CD14-positive monocyte (primary cell): ENCODE measurements around the gene MAB21L4. TPM values are rescaled to one million over a fixed set of nuclear protein-coding genes. Genes with fewer than 3 reads are reported as not detected.

Experiments
- DNase-seq, 3 donors: peaks; one replicate each; pipeline ENCODE4 v3.0.0-alpha.2; 2011 to 2022
- H2AFZ ChIP-seq: 2 replicates; pipeline ENCODE4 v1.6.0; 2012; ENCODE audit warnings: mild to moderate bottlenecking, low read depth, low read length, inconsistent platforms; ENCODE audit not compliant: insufficient read depth, poor library complexity, severe bottlenecking
- H3K27ac ChIP-seq, 2 donors: 1 replicate in 1 of 2; 2 replicates in 1 of 2; pipeline ENCODE4 v1.5.1; 2012 to 2013; ENCODE audit warnings: low read length in 2 of 2, control low read depth in 1 of 2, inconsistent platforms in 1 of 2, low read depth in 1 of 2, mild to moderate bottlenecking in 1 of 2
- H3K27me3 ChIP-seq, 2 donors: one replicate each; pipeline versions ENCODE4 v1.6.0 to v1.6.1; 2011 to 2013; ENCODE audit warnings: low read length in 2 of 2; ENCODE audit not compliant: control insufficient read depth in 2 of 2, insufficient read depth in 2 of 2
- H3K36me3 ChIP-seq, 2 donors: replicated peaks in 1 of 2; 1 replicate in 1 of 2; 2 replicates in 1 of 2; pipeline versions ENCODE4 v1.5.1 to v1.6.1; 2012 to 2013; ENCODE audit warnings: low read length in 2 of 2, control low read depth in 1 of 2, inconsistent platforms in 1 of 2, mild to moderate bottlenecking in 1 of 2; ENCODE audit not compliant: insufficient read depth in 2 of 2, control insufficient read depth in 1 of 2
- H3K4me1 ChIP-seq, 2 donors: 1 replicate in 1 of 2; 2 replicates in 1 of 2; pipeline versions ENCODE4 v1.5.1 to v1.6.1; 2012 to 2013; ENCODE audit warnings: low read length in 2 of 2, control low read depth in 1 of 2, inconsistent platforms in 1 of 2, mild to moderate bottlenecking in 1 of 2, moderate library complexity in 1 of 2; ENCODE audit not compliant: insufficient read depth in 2 of 2, control insufficient read depth in 1 of 2
- H3K4me2 ChIP-seq: replicated peaks from 2 replicates; pipeline ENCODE3; 2012; ENCODE audit warnings: low read length, moderate library complexity, mild to moderate bottlenecking; ENCODE audit not compliant: poor library complexity, severe bottlenecking; ENCODE audit errors: extremely low read depth
- H3K4me3 ChIP-seq, 3 experiments: fragments of 200-600 bp in 1 of 3; sonication (generic) in 1 of 3; replicated peaks in 1 of 3; 1 replicate in 2 of 3; 2 replicates in 1 of 3; pipeline ENCODE4 v1.5.1; 2011 to 2013; ENCODE audit warnings: low read length in 3 of 3, mild to moderate bottlenecking in 3 of 3, control low read depth in 2 of 3, low read depth in 2 of 3, inconsistent platforms in 1 of 3, moderate library complexity in 1 of 3
- H3K79me2 ChIP-seq: 2 replicates; pipeline ENCODE4 v1.6.0; 2012; ENCODE audit warnings: mild to moderate bottlenecking, control low read depth, inconsistent platforms, low read length, moderate library complexity; ENCODE audit not compliant: insufficient read depth
- H3K9ac ChIP-seq: 2 replicates; pipeline ENCODE4 v1.6.0; 2017; ENCODE audit warnings: low read length, mild to moderate bottlenecking; ENCODE audit not compliant: insufficient read depth, poor library complexity, severe bottlenecking
- H3K9me3 ChIP-seq, 2 donors: replicated peaks in 1 of 2; 1 replicate in 1 of 2; 2 replicates in 1 of 2; pipeline versions ENCODE4 v1.5.1 to v1.6.1; 2012 to 2013; ENCODE audit warnings: low read length in 2 of 2, control low read depth in 1 of 2; ENCODE audit not compliant: control insufficient read depth in 1 of 2, insufficient read depth in 1 of 2
- H4K20me1 ChIP-seq: 2 replicates; pipeline ENCODE4 v1.6.0; 2012; ENCODE audit warnings: mild to moderate bottlenecking, low read length, control low read depth, moderate library complexity; ENCODE audit not compliant: insufficient read depth
- H3K27ac Mint-ChIP-seq, 7 donors: one replicate each; pipeline ENCODE4 v1.8.0; 2020; ENCODE audit warnings: mild to moderate bottlenecking in 7 of 7, mixed read lengths in 7 of 7, moderate library complexity in 6 of 7, inconsistent platforms in 2 of 7
- H3K27me3 Mint-ChIP-seq, 3 donors: one replicate each; pipeline ENCODE4 v1.8.0; 2021 to 2022; ENCODE audit warnings: low read depth in 3 of 3, mild to moderate bottlenecking in 3 of 3, mixed read lengths in 3 of 3, moderate library complexity in 3 of 3, inconsistent platforms in 1 of 3
- H3K36me3 Mint-ChIP-seq, 2 donors: one replicate each; pipeline ENCODE4 v1.8.0; 2020; ENCODE audit warnings: mixed read lengths in 2 of 2, inconsistent platforms in 1 of 2, mild to moderate bottlenecking in 1 of 2
- H3K4me1 Mint-ChIP-seq: one replicate; pipeline ENCODE4 v1.8.0; 2020; ENCODE audit warnings: mild to moderate bottlenecking, mixed read lengths
- H3K4me3 Mint-ChIP-seq, 2 donors: one replicate each; pipeline ENCODE4 v1.8.0; 2020; ENCODE audit warnings: mild to moderate bottlenecking in 2 of 2, mixed read lengths in 2 of 2, moderate library complexity in 1 of 2
- H3K9me3 Mint-ChIP-seq, 7 donors: one replicate each; pipeline ENCODE4 v1.8.0; 2020 to 2022; ENCODE audit warnings: mixed read lengths in 7 of 7, mild to moderate bottlenecking in 6 of 7, moderate library complexity in 6 of 7, inconsistent platforms in 2 of 7
- WGBS: methylation state at CpG from one replicate; pipeline ENCODE4 v1.1.5; 2013; ENCODE audit warnings: missing lambda C conversion rate; ENCODE audit not compliant: insufficient coverage; 5-methylcytosine and 5-hydroxymethylcytosine counted together
- intact Hi-C, 2 donors: fragments of 100-400 bp; cut with micrococcal nuclease; formaldehyde crosslinking; loops; one replicate each; pipeline versions ENCODE4 v1.15.0 to v1.15.1; 2023
- polyA plus RNA-seq, 3 donors: library from polyadenylated mRNA; depleted of rRNA in 1 of 3; unstranded in 2 of 3; stranded (reverse) in 1 of 3; fragments of 300-500 nt in 2 of 3; fragments of >200 nt in 1 of 3; fragmentation: Illumina TruSeq in 2 of 3; gene quantifications; 1 replicate in 2 of 3; 2 replicates in 1 of 3; pipeline ENCODE4 v1.2.3, GENCODE V29; 2012 to 2021
- TF ChIP-seq, protein P1 (sequence below): fragments of 200-600 bp; IDR thresholded peaks from one replicate; pipeline ENCODE4 v1.8.0; 2022; ENCODE audit warnings: antibody characterized with exemption, mild to moderate bottlenecking

Gene MAB21L4
- polyA plus RNA-seq, 3 donors, result not detected

DNA sequence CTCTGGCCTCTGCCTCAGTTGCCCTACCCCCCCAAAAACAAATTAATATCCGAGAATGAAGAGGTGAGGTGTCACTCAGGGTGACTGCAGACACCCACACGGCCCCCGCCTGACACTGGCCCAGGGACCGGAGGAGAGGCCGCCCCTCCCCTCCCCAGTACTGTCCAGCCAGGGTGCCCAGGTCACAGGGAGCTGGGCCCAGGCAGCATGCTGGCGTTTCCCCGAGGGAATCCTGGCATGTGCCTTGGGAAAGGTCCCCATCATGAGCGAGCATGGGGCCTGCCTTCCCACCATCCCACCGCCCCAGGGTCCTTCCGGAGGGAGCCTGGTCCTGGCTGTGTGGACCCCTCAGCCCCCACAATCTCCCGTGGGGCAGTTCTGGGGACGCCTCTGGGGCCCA is 3.0 kb downstream of the MAB21L4 start:
- Histone ChIP-seq H3K36me3 (no peaks in the 10 kb centered on the region), H3K79me2 (no peaks in the 10 kb centered on the region), H4K20me1 (no peaks in the 10 kb centered on the region), H3K4me1 (no peaks in the 10 kb centered on the region), H2AFZ (no peak overlapping the region), H3K9me3 (no peaks in the 10 kb centered on the region), H3K9ac (no peak overlapping the region), H3K27me3 (no peaks in the 10 kb centered on the region), H3K27ac (no peak overlapping the region), H3K4me3 (no peak overlapping the region), H3K4me2 (no peak overlapping the region)
- WGBS, result 92% methylated on average over 10 of the region's 12 CpGs
- intact Hi-C loops, result no loop called here
- Mint-ChIP-seq H3K27ac (no peak overlapping the region), H3K27me3 (peaks cover 0 to 5% (median 3%) of the 10 kb centered on the region in 3 donors), H3K4me3 (no peak overlapping the region), H3K9me3 (no peaks in the 10 kb centered on the region), H3K4me1 (no peaks in the 10 kb centered on the region), H3K36me3 (no peaks in the 10 kb centered on the region)
- TF ChIP-seq, protein P1, sequence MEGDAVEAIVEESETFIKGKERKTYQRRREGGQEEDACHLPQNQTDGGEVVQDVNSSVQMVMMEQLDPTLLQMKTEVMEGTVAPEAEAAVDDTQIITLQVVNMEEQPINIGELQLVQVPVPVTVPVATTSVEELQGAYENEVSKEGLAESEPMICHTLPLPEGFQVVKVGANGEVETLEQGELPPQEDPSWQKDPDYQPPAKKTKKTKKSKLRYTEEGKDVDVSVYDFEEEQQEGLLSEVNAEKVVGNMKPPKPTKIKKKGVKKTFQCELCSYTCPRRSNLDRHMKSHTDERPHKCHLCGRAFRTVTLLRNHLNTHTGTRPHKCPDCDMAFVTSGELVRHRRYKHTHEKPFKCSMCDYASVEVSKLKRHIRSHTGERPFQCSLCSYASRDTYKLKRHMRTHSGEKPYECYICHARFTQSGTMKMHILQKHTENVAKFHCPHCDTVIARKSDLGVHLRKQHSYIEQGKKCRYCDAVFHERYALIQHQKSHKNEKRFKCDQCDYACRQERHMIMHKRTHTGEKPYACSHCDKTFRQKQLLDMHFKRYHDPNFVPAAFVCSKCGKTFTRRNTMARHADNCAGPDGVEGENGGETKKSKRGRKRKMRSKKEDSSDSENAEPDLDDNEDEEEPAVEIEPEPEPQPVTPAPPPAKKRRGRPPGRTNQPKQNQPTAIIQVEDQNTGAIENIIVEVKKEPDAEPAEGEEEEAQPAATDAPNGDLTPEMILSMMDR, result no peak
- no peak for DNase-seq

DNA sequence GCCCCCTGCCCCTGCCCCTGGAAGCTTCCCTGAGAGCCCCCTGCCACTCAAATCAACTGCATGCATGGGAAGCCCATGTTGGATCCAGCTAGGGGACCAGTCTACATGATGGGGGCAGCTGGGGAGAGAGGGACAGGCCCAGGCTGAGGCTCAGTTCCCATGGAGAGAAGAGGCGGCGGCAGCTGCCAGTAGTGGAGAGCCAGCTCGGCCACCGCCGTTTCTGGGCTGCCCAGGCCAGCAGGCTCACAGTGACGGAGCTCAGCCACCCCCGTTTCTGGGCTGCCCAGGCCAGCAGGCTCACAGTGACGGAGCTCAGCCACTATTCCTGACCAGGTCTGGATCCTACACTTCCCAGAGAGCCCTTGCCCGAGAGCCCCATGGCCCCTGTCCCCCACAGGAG is 3.6 kb downstream of the MAB21L4 start:
- no peaks in the 10 kb centered on the region for H3K4me1 Mint-ChIP-seq

More for the DNA sequence above, 3.6 kb downstream of the MAB21L4 start:
- H3K4me2 ChIP-seq, result no peak overlapping the region
- Mint-ChIP-seq H3K27me3 (peaks cover 2 to 5% (median 3%) of the 10 kb centered on the region in 3 donors), H3K9me3 (peaks cover 0 to 1% (median 0%) of the 10 kb centered on the region in 7 donors), H3K27ac (no peak overlapping the region), H3K4me3 (no peak overlapping the region), H3K36me3 (no peaks in the 10 kb centered on the region)
- TF ChIP-seq, protein P1, result no peak
- H4K20me1 ChIP-seq, result no peaks in the 10 kb centered on the region
- WGBS, result 90% methylated on average over 9 of the region's 9 CpGs
- H3K36me3 ChIP-seq, result no peaks in the 10 kb centered on the region
- no peaks in the 10 kb centered on the region for H3K79me2 ChIP-seq
- DNase-seq, result no peak
- no peak overlapping the region for H3K9ac ChIP-seq
- H3K9me3 ChIP-seq, result no peaks in the 10 kb centered on the region
- no peak overlapping the region for H3K27ac ChIP-seq
- no peaks in the 10 kb centered on the region for H3K4me1 ChIP-seq
- H2AFZ ChIP-seq, result no peak overlapping the region
- intact Hi-C loops, result no loop called here
- H3K27me3 ChIP-seq, result no peaks in the 10 kb centered on the region
- no peak overlapping the region for H3K4me3 ChIP-seq
